ENCODE data around the gene RIT2. TPM values are rescaled to one million over a fixed set of nuclear protein-coding genes. Genes with fewer than 3 reads are reported as not detected.
"Not testable (repeated sequence)": the region's sequence is repeated elsewhere in the genome, so short reads cannot be mapped to it uniquely, and the experiment has no call there.

The RIT2 gene
- total RNA-seq, 1 donor from 2014 or later, result not detected

DNA sequence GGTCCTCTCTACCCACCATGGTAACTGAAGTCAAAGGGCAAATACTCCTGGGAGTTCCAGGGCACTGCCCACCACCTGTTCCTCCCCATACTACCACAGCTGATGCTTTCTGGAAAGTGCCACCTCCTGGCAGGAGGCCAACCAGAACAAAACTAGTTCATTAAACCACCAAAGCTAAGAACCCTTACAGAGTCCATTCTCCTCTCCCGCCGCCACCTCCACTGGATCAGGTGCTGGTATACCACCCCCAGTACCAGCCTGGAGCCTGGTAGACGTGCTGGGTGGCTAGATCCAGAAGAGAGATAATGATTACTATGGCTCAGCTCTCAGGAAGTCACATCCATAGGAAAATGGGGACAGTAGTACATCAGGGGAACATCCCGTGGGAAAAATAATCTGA lies 300.9 kb downstream of the RIT2 start:
- no peak for DNase-seq (ENCODE audit: low read depth)
- H3K36me3 ChIP-seq (ENCODE audit: control insufficient read depth, insufficient read depth, low read length), result no peaks in the 10 kb centered on the region
- TF ChIP-seq, protein P1, sequence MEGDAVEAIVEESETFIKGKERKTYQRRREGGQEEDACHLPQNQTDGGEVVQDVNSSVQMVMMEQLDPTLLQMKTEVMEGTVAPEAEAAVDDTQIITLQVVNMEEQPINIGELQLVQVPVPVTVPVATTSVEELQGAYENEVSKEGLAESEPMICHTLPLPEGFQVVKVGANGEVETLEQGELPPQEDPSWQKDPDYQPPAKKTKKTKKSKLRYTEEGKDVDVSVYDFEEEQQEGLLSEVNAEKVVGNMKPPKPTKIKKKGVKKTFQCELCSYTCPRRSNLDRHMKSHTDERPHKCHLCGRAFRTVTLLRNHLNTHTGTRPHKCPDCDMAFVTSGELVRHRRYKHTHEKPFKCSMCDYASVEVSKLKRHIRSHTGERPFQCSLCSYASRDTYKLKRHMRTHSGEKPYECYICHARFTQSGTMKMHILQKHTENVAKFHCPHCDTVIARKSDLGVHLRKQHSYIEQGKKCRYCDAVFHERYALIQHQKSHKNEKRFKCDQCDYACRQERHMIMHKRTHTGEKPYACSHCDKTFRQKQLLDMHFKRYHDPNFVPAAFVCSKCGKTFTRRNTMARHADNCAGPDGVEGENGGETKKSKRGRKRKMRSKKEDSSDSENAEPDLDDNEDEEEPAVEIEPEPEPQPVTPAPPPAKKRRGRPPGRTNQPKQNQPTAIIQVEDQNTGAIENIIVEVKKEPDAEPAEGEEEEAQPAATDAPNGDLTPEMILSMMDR (IDR thresholded peaks at IDR 0.05; ENCODE audit: insufficient read depth, low read length, poor library complexity, severe bottlenecking), result no peak
- H3K27me3 ChIP-seq (ENCODE audit: control insufficient read depth, insufficient read depth, low read length), result no peaks in the 10 kb centered on the region
- H3K4me3 ChIP-seq (ENCODE audit: low read depth, low read length), result no peak overlapping the region

DNA sequence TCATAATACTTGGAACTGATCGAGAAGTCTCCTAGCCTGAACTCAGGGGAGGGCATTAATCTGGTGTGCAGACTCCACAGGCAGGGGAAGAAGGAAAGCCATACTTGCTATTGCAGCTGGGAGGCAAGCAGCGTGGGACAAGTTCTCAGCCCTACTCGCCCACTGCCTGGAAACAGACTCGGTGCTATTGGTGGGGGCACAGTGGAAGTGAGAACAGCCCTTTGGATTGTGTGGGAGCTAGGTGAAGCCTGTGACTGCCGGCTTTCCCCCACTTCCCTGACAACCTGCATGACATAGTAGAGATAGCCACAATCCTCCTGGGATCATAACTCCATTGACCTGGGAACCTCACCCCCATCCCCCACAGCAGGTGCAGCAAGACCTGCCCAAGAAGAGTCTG lies 301.3 kb downstream of the RIT2 start:
- no peaks in the 10 kb centered on the region for H3K36me3 ChIP-seq (ENCODE audit: control insufficient read depth, insufficient read depth, low read length)
- TF ChIP-seq, protein P1 (IDR thresholded peaks at IDR 0.05; ENCODE audit: insufficient read depth, low read length, poor library complexity, severe bottlenecking), result no peak
- no peaks in the 10 kb centered on the region for H3K27me3 ChIP-seq (ENCODE audit: control insufficient read depth, insufficient read depth, low read length)
- H3K4me3 ChIP-seq (ENCODE audit: low read depth, low read length), result no peak overlapping the region
- no peak for DNase-seq (ENCODE audit: low read depth)

DNA sequence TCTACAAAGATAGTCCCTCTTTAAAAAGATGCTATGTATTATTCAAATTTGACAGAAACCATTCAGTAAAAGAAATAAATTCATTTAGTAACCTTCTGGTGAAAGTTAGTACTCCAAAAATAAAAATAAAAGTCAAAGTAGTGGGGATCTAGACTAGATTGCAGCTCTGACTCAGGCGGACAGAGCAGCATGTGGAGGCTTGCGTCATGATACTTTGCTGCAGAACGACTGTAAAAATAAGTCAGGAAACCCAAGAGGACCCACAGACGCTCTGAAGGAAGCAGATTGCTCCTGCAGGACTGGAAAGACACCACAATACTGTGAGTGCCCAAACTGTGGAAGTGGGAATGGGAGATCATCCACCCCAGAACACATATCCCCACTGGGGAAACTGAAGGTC lies 301.9 kb downstream of the RIT2 start:
- H3K4me3 ChIP-seq (ENCODE audit: low read depth, low read length), result no peak overlapping the region
- TF ChIP-seq, protein P1 (IDR thresholded peaks at IDR 0.05; ENCODE audit: insufficient read depth, low read length, poor library complexity, severe bottlenecking), result no peak
- H3K27me3 ChIP-seq (ENCODE audit: control insufficient read depth, insufficient read depth, low read length), result no peaks in the 10 kb centered on the region
- H3K36me3 ChIP-seq (ENCODE audit: control insufficient read depth, insufficient read depth, low read length), result no peaks in the 10 kb centered on the region
- no peak for DNase-seq (ENCODE audit: low read depth)

DNA sequence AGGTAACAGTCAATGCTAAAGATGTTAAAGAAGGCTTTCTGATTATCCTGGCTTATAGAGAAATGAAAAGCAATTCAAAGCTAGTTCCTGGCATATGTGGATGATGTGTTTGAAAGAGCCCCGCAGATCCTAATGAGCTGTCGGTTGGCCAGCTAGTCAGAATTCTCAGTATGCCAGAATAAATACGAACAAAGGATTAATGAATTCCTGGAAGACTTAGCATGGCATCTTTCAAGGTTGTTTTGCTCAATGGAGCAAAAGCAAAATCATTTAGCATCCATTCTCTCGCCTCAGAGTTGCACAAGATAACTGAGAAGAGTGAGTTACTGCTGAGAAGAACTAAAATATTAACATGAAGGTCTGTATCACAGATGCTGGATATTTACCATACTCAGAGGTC lies 307.6 kb downstream of the RIT2 start:
- H3K36me3 ChIP-seq (ENCODE audit: control insufficient read depth, insufficient read depth, low read length), result no peaks in the 10 kb centered on the region
- H3K4me3 ChIP-seq (ENCODE audit: low read depth, low read length), result no peak overlapping the region
- no peaks in the 10 kb centered on the region for H3K27me3 ChIP-seq (ENCODE audit: control insufficient read depth, insufficient read depth, low read length)
- no peak for DNase-seq (ENCODE audit: low read depth)
- TF ChIP-seq, protein P1 (IDR thresholded peaks at IDR 0.05; ENCODE audit: insufficient read depth, low read length, poor library complexity, severe bottlenecking), result no peak

DNA sequence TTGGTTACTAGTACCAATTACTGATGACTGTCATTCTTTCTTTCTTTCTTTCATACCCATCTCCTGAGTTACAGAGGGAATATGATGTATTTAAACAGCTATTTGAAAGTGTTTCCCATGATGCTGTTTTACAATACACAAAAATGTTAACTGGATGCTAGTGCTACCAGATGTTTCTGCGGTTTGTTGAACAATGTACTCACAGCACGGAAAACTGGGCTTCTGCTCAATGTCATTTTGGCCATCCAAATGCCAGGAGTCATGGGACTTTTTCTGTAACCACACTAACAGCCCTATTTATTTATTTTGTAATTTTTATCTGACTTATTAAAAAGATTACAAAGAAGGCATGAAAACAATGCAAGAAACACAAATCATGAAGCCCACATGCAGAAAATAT lies 313.8 kb downstream of the RIT2 start:
- Histone ChIP-seq H3K36me3 (ENCODE audit: control insufficient read depth, insufficient read depth, low read length) (no peaks in the 10 kb centered on the region), H3K27me3 (ENCODE audit: control insufficient read depth, insufficient read depth, low read length) (no peaks in the 10 kb centered on the region), H3K4me3 (ENCODE audit: low read depth, low read length) (no peak overlapping the region)
- TF ChIP-seq, protein P1 (IDR thresholded peaks at IDR 0.05; ENCODE audit: insufficient read depth, low read length, poor library complexity, severe bottlenecking), result no peak
- no peak for DNase-seq (ENCODE audit: low read depth)

DNA sequence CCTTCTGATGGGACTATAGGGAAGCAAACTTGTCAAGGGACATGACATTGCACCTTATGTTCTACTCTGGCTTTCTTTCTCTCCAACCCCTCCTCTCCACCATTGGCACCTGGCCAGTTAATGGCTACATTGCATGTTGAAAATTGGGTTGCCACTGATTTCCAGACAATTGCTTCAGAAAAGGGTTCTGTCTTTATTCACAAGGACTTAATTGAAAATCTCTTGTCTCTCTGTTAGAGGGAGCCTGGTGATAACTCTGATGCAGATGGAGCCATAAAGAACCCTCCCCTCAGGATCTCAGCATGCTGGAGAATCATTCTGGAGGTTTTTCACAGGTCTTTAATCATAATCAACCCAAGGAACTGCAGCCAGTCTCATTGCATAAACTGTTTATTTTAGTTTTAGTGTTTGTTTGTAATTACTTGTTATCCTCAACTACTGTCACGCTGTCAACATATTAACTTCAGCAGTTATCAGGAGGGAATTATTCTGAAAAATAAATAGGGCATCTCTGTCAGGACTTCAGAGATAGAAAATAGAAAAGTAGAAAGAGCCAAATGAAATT lies 316.8 kb downstream of the RIT2 start:
- DNase-seq (ENCODE audit: low read depth), result no peak
- Histone ChIP-seq H3K27me3 (ENCODE audit: control insufficient read depth, insufficient read depth, low read length) (no peaks in the 10 kb centered on the region), H3K4me3 (ENCODE audit: low read depth, low read length) (no peak overlapping the region), H3K36me3 (ENCODE audit: control insufficient read depth, insufficient read depth, low read length) (no peaks in the 10 kb centered on the region)
- TF ChIP-seq, protein P1 (IDR thresholded peaks at IDR 0.05; ENCODE audit: insufficient read depth, low read length, poor library complexity, severe bottlenecking), result no peak

DNA sequence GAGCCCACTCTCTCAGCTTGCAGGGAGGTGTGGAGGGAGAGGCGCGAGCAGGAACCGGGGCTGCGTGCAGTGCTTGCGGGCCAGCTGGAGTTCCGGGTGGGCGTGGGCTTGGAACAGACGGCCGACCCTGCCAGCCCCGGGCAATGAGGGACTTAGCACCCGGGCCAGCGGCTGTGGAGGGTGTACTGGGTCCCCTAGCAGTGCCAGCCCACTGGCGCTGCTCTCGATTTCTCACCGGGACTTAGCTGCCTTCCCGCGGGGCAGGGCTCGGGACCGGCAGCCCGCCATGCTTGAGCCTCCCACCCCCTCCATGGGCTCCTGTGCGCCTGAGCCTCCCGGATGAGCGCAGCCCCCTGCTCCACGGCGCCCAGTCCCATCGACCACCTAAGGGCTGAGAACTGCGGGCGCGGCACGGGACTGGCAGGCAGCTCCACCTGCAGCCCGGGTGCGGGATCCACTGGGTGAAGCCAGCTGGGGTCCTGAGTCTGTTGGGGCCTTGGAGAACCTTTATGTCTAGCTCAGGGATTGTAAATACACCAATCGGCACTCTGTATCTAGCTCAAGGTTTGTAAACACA lies 320.2 kb downstream of the RIT2 start:
- not testable (repeated sequence) for H3K36me3 ChIP-seq (ENCODE audit: control insufficient read depth, insufficient read depth, low read length); DNase-seq (ENCODE audit: low read depth); H3K27me3 ChIP-seq (ENCODE audit: control insufficient read depth, insufficient read depth, low read length); H3K4me3 ChIP-seq (ENCODE audit: low read depth, low read length)
